ENCODE results near the gene TRIP13. TPM values are rescaled to one million over a fixed set of nuclear protein-coding genes. Genes with fewer than 3 reads are reported as not detected.

TRIP13 gene
- total RNA-seq, 1 experiment from 2014 or later: 42.6 TPM

DNA sequence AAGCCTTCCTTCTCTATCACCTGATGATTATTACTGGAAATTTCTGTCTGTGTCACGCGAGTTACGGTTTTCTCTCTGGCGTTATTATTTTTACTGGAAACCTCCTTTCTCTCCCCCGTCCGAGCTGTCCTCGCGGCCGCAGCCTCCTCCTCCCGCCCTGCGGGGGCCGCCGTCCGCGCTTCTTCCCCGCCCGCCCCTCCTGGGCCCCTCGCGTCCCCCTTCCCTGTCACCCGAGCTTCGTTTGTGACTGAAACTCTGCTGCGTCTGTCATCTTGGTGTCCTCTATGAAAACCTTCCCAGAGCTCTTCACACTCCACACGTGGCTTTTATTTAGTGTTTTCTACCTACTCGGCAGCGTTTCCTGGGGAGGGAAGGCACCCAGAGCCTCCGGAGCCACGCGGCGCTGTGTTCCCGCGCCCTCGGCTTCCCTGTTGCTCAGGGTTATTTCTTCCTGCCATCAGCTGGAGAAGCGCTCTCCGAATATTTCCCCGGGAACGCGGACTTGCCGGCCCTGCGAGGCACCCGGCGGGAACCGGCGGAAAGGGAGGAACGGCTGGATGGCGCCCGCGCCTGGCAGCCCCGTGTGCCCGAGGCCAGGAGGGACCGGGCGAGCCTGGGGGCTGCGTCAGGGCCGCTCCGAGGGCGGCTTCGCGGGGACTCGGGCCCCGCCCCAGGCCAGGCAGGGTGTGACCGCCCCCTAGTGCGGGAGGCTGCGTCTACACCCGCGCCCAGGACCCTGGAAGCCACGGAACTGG lies 33.9 kb downstream of the TRIP13 start:
- no peaks in the 10 kb centered on the region for H3K9me3 Mint-ChIP-seq
- H3K23ac ChIP-seq (ENCODE audit: insufficient read length, low read depth, low read length): no peak overlapping the region
- no peak overlapping the region for H2AFZ ChIP-seq (ENCODE audit: low read length)
- no peak overlapping the region for H2BK20ac ChIP-seq (ENCODE audit: low read depth, low read length, poor library complexity, severe bottlenecking)
- H4K5ac ChIP-seq (ENCODE audit: insufficient read length, low read depth, low read length): no peak overlapping the region
- H4K20me1 ChIP-seq (ENCODE audit: control insufficient read depth, insufficient read depth, insufficient read length): no peaks in the 10 kb centered on the region
- H3K14ac ChIP-seq (ENCODE audit: insufficient read depth, low read length): no peak overlapping the region
- no peak overlapping the region for H2BK12ac ChIP-seq (ENCODE audit: insufficient read length, low read depth, low read length)
- TF ChIP-seq, protein P1, sequence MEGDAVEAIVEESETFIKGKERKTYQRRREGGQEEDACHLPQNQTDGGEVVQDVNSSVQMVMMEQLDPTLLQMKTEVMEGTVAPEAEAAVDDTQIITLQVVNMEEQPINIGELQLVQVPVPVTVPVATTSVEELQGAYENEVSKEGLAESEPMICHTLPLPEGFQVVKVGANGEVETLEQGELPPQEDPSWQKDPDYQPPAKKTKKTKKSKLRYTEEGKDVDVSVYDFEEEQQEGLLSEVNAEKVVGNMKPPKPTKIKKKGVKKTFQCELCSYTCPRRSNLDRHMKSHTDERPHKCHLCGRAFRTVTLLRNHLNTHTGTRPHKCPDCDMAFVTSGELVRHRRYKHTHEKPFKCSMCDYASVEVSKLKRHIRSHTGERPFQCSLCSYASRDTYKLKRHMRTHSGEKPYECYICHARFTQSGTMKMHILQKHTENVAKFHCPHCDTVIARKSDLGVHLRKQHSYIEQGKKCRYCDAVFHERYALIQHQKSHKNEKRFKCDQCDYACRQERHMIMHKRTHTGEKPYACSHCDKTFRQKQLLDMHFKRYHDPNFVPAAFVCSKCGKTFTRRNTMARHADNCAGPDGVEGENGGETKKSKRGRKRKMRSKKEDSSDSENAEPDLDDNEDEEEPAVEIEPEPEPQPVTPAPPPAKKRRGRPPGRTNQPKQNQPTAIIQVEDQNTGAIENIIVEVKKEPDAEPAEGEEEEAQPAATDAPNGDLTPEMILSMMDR (conservative IDR thresholded peaks at IDR 0.05): peak; percentile 61
- no peaks in the 10 kb centered on the region for H3K79me2 ChIP-seq (ENCODE audit: insufficient read depth, low read length)
- no peak overlapping the region for H2BK120ac ChIP-seq (ENCODE audit: low read depth, low read length, poor library complexity, severe bottlenecking)
- no peaks in the 10 kb centered on the region for H3K23me2 ChIP-seq (ENCODE audit: insufficient read length, low read depth, low read length, poor library complexity, severe bottlenecking)
- H4K8ac ChIP-seq (replicated peaks; ENCODE audit: insufficient read length, low read depth, low read length): no peak overlapping the region
- DNase-seq: peak; percentile 46
- H3K18ac ChIP-seq (ENCODE audit: insufficient read length, low read depth, low read length): no peak overlapping the region
- H3K4me2 ChIP-seq (ENCODE audit: insufficient read depth, insufficient read length, low read length): peak overlapping the region; percentile 45
- no CpG with 5 or more reads among the region's 65 CpGs for WGBS (ENCODE audit: extremely low coverage, insufficient read length, low lambda C conversion rate)
- H3T11ph ChIP-seq (ENCODE audit: low read length): no peak overlapping the region
- no peaks in the 10 kb centered on the region for H3K4me1 ChIP-seq (ENCODE audit: insufficient read depth, low read length)
- no peak overlapping the region for H3K56ac ChIP-seq (ENCODE audit: insufficient read length, low read depth, low read length)
- H3K27ac Mint-ChIP-seq: no peak overlapping the region
- H3K9me3 ChIP-seq (ENCODE audit: control insufficient read depth, low read depth, low read length): no peaks in the 10 kb centered on the region
- peaks cover 3% of the 10 kb centered on the region; the same call in 1 of the 2 replicates for H3K27me3 ChIP-seq (ENCODE audit: insufficient read depth, low read length)
- peaks cover 62% of the 10 kb centered on the region for H3K27me3 Mint-ChIP-seq (ENCODE audit: low read depth)
- H3K36me3 Mint-ChIP-seq (ENCODE audit: insufficient read depth in 1 of 3, low read depth in 3 of 3): no peaks in the 10 kb centered on the region
- H4K91ac ChIP-seq (ENCODE audit: insufficient read length, low read depth, low read length): no peak overlapping the region
- H3K4me3 Mint-ChIP-seq: peak overlapping the region; percentile 49 to 75
- no peak overlapping the region for H2BK5ac ChIP-seq (ENCODE audit: insufficient read length, low read length)
- no peak overlapping the region for H2AK5ac ChIP-seq (ENCODE audit: insufficient read length, low read length)
- no peak overlapping the region for H2BK15ac ChIP-seq (ENCODE audit: low read depth, low read length)
- no peak overlapping the region for H3K9ac ChIP-seq (ENCODE audit: extremely low read depth, insufficient read length, low read length)
- H3K79me1 ChIP-seq (ENCODE audit: insufficient read depth, low read depth, low read length, poor library complexity, severe bottlenecking): no peaks in the 10 kb centered on the region
- peaks cover 2 to 7% of the 10 kb centered on the region in 2 experiments for H3K4me1 Mint-ChIP-seq
- H3K27ac ChIP-seq (ENCODE audit: insufficient read length, low read depth, low read length): no peak overlapping the region
- H3K4ac ChIP-seq (ENCODE audit: low read depth, low read length): no peak overlapping the region

Data from H9 (cell line).